GM12872 (cell line): ENCODE data around the gene TMEM239.

Experiments
- CTCF ChIP-seq: IDR thresholded peaks from 3 replicates; pipeline ENCODE4 v1.5.1; 2011; ENCODE audit warnings: low read depth, mild to moderate bottlenecking, low read length, moderate library complexity; ENCODE audit not compliant: insufficient read depth

Gene TMEM239

DNA sequence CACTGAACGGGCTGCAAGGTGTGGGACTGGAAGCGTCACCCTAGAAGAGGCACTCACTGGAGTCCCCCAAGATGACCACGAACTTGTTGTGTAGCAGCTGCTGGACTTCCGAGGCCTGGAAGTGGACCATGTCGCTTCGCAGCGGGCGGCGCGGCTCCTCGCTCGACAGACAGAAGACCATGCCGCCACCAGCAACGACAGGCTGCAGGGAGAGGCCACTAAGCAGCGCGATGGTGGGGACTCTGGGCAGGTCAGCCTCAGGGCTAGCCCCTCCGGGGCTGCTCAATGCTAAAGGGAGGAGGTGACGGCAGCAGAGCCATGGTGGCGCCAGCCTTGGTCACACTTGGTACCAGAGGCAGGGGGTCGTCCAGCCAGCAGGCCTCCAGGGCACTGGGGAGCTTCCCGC lies 23.6 kb downstream of the TMEM239 start:
- TF ChIP-seq CTCF: no peak

- no peak for TF ChIP-seq CTCF
Measured at GRCh38 chr20:2840138-2840966, 24.2 kb downstream of the TMEM239 start, which contains the start of the genes PCED1A and VPS16. PCED1A (minus strand) TSS chr20:2840655; CDS start chr20:2839912, 743 bp downstream. VPS16 (plus strand) TSS chr20:2840745; CDS start chr20:2840775, 30 bp downstream.

DNA sequence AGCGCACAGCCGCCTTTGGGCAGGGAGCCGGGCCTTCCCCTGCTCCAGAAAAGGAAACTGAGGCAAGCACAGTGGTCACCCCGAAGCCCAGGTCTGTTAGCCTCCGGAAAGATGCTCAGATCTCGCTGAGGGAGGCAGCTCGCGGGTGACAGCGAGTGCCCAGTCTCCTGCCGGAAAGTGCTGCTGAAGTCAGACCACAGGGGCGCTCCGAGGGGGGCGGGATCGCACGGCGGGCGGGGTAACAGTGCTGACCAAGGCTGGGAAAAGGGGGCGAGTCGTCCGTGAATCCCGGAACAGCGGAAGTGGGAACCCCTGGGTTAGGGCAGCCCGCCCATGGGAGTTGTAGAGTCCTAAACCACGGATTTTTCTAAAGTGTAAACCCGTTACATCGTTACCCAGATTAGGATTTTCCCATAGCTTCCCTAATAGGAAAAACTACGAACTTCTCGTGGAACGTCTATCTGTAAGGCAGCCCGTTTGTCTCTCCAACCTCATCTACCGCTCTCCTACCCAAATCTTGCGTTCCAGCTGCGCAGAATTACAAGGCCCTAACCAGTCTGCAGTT lies 24.9 kb downstream of the TMEM239 start:
- no peak for TF ChIP-seq CTCF

- no peak for TF ChIP-seq CTCF
Measured at GRCh38 chr20:2845607-2846006, 29.4 kb downstream of the TMEM239 start.

DNA sequence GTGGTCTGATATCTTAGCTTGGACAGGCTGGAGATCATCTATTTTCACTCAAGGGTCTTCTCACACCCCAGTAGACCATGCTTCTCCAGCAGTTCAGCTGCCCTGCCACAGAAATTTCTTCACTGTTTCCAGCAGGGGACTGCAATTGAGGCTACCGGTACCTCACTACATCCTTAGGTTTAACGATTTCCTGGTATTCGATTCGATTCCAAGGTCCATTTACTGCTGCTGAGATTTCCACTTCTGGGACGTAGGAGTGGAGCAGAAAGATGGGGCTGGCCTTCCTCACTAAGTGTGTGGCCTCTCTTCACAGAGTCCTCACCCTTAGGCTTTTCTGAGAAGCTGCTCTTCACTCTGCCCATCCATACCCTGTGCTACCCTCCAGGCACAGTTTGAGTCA lies 30.5 kb downstream of the TMEM239 start:
- no peak for TF ChIP-seq CTCF

DNA sequence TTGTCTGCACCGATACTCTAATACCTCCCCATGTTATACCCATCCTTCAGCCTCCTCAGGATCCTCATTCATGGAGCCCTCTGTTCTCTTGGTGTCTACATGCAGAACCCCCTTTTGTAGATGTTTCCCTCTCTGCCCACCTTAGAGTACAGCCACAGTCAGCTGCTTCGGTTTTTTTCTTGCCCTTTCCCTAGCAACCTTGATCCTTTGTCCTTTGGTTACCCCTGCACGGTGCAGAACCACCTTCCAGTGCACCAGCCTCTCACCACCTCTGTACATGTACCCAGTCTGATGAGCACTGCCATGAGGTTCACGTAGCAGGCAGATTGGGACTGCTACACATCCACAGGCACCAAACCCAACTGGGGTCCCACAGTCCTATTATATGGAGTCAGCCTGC lies 31.6 kb downstream of the TMEM239 start:
- no peak for TF ChIP-seq CTCF

DNA sequence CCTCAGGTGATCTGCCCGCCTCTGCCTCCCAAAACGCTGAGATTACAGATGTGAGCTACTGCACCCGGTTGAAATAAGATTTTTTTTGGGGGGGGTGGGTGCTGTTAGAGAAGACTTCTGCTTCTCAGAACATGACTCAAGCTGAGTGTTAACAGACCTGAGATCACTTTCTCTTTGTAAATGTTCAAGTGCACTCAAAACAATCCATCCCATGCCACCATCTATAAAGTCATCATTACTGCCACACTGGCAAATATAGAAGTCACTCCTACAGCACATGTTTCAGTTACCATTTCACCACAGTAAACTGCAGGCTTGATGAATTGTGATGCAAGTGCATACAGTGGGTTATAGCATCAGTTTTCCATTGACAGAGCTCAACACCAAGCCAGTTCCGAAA lies 33.4 kb downstream of the TMEM239 start:
- no peak for TF ChIP-seq CTCF
